Neural progenitor cell (in vitro differentiated cells): ENCODE data around the gene NFKBIA.

ENCODE experiments used
- CTCF ChIP-seq: fragments of 200-600 bp; sonication (generic); IDR thresholded peaks from 2 replicates; pipeline ENCODE4 v1.5.1; 2017; ENCODE audit warnings: antibody characterized with exemption, mild to moderate bottlenecking
- EZH2 ChIP-seq: fragments of 200-600 bp; sonication (generic); IDR thresholded peaks from 2 replicates; pipeline ENCODE4 v1.6.1; 2017; ENCODE audit warnings: antibody characterized with exemption, mild to moderate bottlenecking, moderate library complexity
- EZH2phosphoT487 ChIP-seq: fragments of 200-600 bp; sonication (generic); IDR thresholded peaks from 2 replicates; pipeline ENCODE4 v1.6.1; 2017; ENCODE audit warnings: antibody characterized with exemption

GRCh38 chr14:35370969-35371368 lies 33.6 kb downstream of the NFKBIA start:
- TF ChIP-seq CTCF (no peak), EZH2 (no peak), EZH2phosphoT487 (no peak)
